ENCODE results near the gene CTSK.

DNA sequence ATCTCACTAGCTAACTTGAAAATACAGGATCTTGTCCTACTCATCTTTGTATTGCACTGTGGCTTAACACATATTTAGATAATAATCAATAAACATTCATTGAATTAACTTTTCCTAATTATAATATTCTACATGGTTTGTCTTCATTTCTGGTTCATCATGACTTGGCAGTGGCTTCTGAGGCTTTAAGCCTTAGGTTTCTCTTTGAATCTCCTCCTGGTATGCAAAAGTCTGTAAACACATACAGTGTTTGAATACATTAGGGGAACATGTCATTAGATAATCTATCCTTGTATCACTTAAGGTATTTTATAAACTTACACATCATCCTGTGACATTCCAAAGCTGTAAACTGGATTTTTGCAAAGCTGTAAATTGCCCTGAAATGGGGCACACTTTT is 20.6 kb downstream of the CTSK start:
- TF ChIP-seq, protein P1, sequence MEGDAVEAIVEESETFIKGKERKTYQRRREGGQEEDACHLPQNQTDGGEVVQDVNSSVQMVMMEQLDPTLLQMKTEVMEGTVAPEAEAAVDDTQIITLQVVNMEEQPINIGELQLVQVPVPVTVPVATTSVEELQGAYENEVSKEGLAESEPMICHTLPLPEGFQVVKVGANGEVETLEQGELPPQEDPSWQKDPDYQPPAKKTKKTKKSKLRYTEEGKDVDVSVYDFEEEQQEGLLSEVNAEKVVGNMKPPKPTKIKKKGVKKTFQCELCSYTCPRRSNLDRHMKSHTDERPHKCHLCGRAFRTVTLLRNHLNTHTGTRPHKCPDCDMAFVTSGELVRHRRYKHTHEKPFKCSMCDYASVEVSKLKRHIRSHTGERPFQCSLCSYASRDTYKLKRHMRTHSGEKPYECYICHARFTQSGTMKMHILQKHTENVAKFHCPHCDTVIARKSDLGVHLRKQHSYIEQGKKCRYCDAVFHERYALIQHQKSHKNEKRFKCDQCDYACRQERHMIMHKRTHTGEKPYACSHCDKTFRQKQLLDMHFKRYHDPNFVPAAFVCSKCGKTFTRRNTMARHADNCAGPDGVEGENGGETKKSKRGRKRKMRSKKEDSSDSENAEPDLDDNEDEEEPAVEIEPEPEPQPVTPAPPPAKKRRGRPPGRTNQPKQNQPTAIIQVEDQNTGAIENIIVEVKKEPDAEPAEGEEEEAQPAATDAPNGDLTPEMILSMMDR (conservative IDR thresholded peaks at IDR 0.05; ENCODE audit: low read length), result no peak
- TF ChIP-seq EZH2phosphoT487 (IDR thresholded peaks at IDR 0.05; ENCODE audit: borderline replicate concordance, low read depth, low read length), result no peak

All from OCI-LY7 (cell line).